ENCODE data around the gene MAP3K14.

DNA sequence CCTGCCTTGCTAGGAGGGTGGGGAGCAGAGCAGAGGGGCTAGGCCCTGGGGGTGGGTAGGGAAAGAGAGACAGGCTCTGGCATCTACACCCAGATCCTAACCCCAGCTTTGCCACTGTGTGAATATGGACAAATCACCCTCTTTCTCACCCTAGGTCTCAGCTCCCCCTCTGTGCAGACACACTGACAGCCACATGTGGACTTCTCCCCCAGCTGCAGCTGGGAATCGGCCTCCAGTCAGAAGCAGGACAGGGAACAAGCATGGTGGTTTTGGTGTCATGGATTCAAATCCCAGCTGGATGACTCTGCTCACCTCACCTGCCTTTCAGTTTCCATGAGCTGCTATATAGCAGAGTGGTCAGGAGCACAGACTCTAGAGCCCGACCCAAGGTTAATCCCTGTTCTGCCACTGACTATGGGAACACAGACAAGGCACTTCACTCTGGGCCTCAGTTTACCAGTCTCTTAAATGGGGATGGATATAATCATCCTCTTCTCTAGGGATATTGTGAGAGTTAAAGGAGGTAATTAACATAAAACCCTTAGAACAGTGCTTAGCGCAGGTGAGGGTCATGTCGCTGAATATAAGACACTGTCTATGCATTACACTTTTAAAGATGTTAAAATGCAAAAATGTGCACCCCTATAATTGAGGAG, 26.2 kb upstream of the MAP3K14 start:
- TF ChIP-seq, protein P1, sequence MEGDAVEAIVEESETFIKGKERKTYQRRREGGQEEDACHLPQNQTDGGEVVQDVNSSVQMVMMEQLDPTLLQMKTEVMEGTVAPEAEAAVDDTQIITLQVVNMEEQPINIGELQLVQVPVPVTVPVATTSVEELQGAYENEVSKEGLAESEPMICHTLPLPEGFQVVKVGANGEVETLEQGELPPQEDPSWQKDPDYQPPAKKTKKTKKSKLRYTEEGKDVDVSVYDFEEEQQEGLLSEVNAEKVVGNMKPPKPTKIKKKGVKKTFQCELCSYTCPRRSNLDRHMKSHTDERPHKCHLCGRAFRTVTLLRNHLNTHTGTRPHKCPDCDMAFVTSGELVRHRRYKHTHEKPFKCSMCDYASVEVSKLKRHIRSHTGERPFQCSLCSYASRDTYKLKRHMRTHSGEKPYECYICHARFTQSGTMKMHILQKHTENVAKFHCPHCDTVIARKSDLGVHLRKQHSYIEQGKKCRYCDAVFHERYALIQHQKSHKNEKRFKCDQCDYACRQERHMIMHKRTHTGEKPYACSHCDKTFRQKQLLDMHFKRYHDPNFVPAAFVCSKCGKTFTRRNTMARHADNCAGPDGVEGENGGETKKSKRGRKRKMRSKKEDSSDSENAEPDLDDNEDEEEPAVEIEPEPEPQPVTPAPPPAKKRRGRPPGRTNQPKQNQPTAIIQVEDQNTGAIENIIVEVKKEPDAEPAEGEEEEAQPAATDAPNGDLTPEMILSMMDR (IDR thresholded peaks at IDR 0.05), result no peak
- no peak for TF ChIP-seq EP300 (IDR thresholded peaks at IDR 0.05)

All from ovary (tissue), 3 donors.